ENCODE results near the gene INPP5A.

DNA sequence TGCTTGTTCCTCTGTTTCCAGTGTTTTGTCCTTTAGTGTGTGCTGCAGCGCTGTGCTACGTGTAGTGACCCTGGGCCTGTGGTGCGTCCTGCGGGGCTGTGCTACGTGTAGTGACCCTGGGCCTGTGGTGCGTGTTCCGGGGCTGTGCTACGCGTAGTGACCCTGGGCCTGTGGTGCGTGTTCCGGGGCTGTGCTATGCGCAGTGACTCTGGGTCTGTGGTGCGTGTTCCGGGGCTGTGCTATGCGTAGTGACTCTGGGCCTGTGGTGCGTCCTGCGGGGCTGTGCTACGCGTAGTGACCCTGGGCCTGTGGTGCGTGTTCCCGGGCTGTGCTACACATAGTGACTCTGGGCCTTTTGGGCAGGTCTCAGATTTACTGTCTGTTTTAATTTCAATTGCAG is 60.1 kb downstream of the INPP5A start:
- TF ChIP-seq, protein P1, sequence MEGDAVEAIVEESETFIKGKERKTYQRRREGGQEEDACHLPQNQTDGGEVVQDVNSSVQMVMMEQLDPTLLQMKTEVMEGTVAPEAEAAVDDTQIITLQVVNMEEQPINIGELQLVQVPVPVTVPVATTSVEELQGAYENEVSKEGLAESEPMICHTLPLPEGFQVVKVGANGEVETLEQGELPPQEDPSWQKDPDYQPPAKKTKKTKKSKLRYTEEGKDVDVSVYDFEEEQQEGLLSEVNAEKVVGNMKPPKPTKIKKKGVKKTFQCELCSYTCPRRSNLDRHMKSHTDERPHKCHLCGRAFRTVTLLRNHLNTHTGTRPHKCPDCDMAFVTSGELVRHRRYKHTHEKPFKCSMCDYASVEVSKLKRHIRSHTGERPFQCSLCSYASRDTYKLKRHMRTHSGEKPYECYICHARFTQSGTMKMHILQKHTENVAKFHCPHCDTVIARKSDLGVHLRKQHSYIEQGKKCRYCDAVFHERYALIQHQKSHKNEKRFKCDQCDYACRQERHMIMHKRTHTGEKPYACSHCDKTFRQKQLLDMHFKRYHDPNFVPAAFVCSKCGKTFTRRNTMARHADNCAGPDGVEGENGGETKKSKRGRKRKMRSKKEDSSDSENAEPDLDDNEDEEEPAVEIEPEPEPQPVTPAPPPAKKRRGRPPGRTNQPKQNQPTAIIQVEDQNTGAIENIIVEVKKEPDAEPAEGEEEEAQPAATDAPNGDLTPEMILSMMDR (IDR thresholded peaks at IDR 0.05; ENCODE audit: low read depth, low read length, poor library complexity, severe bottlenecking): no peak
- no peak for TF ChIP-seq EZH2phosphoT487 (IDR thresholded peaks at IDR 0.05; ENCODE audit: borderline replicate concordance, low read length)

Measured in DOHH2 (cell line).